Spleen (tissue), 7 donors: Measurements from ENCODE around the gene MTMR3.

Experiments used
- CTCF ChIP-seq, 11 experiments: fragments of 200-600 bp in 7 of 11; fragments of 450-650 bp in 4 of 11; sonication (generic) in 4 of 11; IDR thresholded peaks in 8 of 11; conservative IDR thresholded peaks in 3 of 11; 1 replicate in 7 of 11; 2 replicates in 4 of 11; pipeline versions ENCODE4 v1.4.0 to v1.8.0; 2016 to 2021; ENCODE audit warnings: antibody characterized with exemption in 11 of 11, inconsistent platforms in 4 of 11, mild to moderate bottlenecking in 1 of 11
- POLR2A ChIP-seq, 3 donors: fragments of 450-650 bp; IDR thresholded peaks; one replicate each; pipeline ENCODE4 v1.5.1; 2017; ENCODE audit warnings: antibody characterized with exemption in 3 of 3, mild to moderate bottlenecking in 1 of 3
- donor health status: DM: no; HTN: no; CAD: no; lungs with moderate emphysema.
- donor health status: DM: no; HTN: no; CAD: no.
- donor health status: DM: no; HTN: no; CAD: no.

- no peak for TF ChIP-seq CTCF (IDR thresholded peaks at IDR 0.05 in 8 of 11, conservative IDR thresholded peaks at IDR 0.05 in 3 of 11)
- no peak for TF ChIP-seq POLR2A (IDR thresholded peaks at IDR 0.05)
Measured at GRCh38 chr22:30020511-30020910, 137.5 kb downstream of the MTMR3 start.
